GM18858 (cell line): ENCODE data around the gene CYP27A1.
"Not testable (repeated sequence)": the region's sequence is repeated elsewhere in the genome, so short reads cannot be mapped to it uniquely, and the experiment has no call there.

Experiments used
- ATAC-seq: cut with Tn5 transposase; IDR thresholded peaks from one replicate; pipeline ENCODE4 v1.9.1; 2021; ENCODE audit not compliant: unreplicated experiment

CYP27A1 gene

GRCh38 chr2:218772759-218773158 is 9.2 kb upstream of the CYP27A1 start:
- ATAC-seq: not testable (repeated sequence)

GRCh38 chr2:218773881-218774280 is 8.1 kb upstream of the CYP27A1 start:
- no peak for ATAC-seq

GRCh38 chr2:218776488-218776887 is 5.5 kb upstream of the CYP27A1 start:
- ATAC-seq: no peak

GRCh38 chr2:218777276-218777990 is 4.5 kb upstream of the CYP27A1 start:
- ATAC-seq: no peak

GRCh38 chr2:218780046-218780445 is 1.9 kb upstream of the CYP27A1 start:
- no peak for ATAC-seq

- no peak for ATAC-seq
Measured at GRCh38 chr2:218780851-218781690, 876 bp upstream of the CYP27A1 start.

GRCh38 chr2:218782528-218782844 is 539 bp downstream of the CYP27A1 start:
- ATAC-seq: no peak

GRCh38 chr2:218783688-218784087 is 1.7 kb downstream of the CYP27A1 start:
- ATAC-seq: no peak

- ATAC-seq: no peak
Measured at GRCh38 chr2:218785103-218785502, 3.2 kb downstream of the CYP27A1 start.

- ATAC-seq: no peak
Measured at GRCh38 chr2:218786133-218786532, 4.2 kb downstream of the CYP27A1 start.

- ATAC-seq: no peak
Measured at GRCh38 chr2:218788529-218789255, 6.7 kb downstream of the CYP27A1 start.

- no peak for ATAC-seq
Measured at GRCh38 chr2:218792433-218792832, 10.5 kb downstream of the CYP27A1 start.

GRCh38 chr2:218796691-218797090 is 14.7 kb downstream of the CYP27A1 start:
- no peak for ATAC-seq

GRCh38 chr2:218798767-218799504 is 17.0 kb downstream of the CYP27A1 start:
- ATAC-seq: no peak

GRCh38 chr2:218799990-218800389 is 18.0 kb downstream of the CYP27A1 start:
- ATAC-seq: no peak

- ATAC-seq: no peak
Measured at GRCh38 chr2:218802386-218802994, 20.5 kb downstream of the CYP27A1 start.

- ATAC-seq: no peak
Measured at GRCh38 chr2:218804817-218805216, 22.9 kb downstream of the CYP27A1 start.

GRCh38 chr2:218805627-218806026 is 23.7 kb downstream of the CYP27A1 start:
- no peak for ATAC-seq

- no peak for ATAC-seq
Measured at GRCh38 chr2:218806346-218806978, 24.5 kb downstream of the CYP27A1 start.

GRCh38 chr2:218807626-218808025 is 25.7 kb downstream of the CYP27A1 start:
- no peak for ATAC-seq
